Mucosa of descending colon (tissue), 3 donors: ENCODE measurements around the gene CCDC74B. TPM values are rescaled to one million over a fixed set of nuclear protein-coding genes. Genes with fewer than 3 reads are reported as not detected.
"Not testable (repeated sequence)": the region's sequence is repeated elsewhere in the genome, so short reads cannot be mapped to it uniquely, and the experiment has no call there.

ENCODE experiments used
- ATAC-seq: fragments of 200-7000 bp; cut with Tn5 transposase; one replicate; pipeline ENCODE4 v1.9.1; 2020; ENCODE audit warnings: mild to moderate bottlenecking, moderate library complexity
- DNase-seq, 3 donors: peaks; one replicate each; pipeline ENCODE4 v3.0.0-alpha.2; 2020
- H3K36me3 ChIP-seq: fragments of 200-600 bp; one replicate; pipeline ENCODE4 v1.8.0; 2021; ENCODE audit warnings: low read depth, mild to moderate bottlenecking
- H3K4me1 ChIP-seq: fragments of 200-600 bp; one replicate; pipeline ENCODE4 v1.8.0; 2021; ENCODE audit warnings: low read depth, mild to moderate bottlenecking
- H3K4me3 ChIP-seq: fragments of 200-600 bp; one replicate; pipeline ENCODE4 v1.8.0; 2021; ENCODE audit warnings: mild to moderate bottlenecking
- H3K9me3 ChIP-seq: fragments of 200-600 bp; one replicate; pipeline ENCODE4 v1.8.0; 2021; ENCODE audit warnings: mild to moderate bottlenecking
- intact Hi-C, 2 donors: fragments of 100-400 bp; cut with DNase I in 1 of 2; cut with micrococcal nuclease in 1 of 2; formaldehyde crosslinking; loops; one replicate each; pipeline versions ENCODE4 v1.11.0 to v1.11.1; 2022; cut with DNase I, micrococcal nuclease
- total RNA-seq, 3 donors: library from RNA; stranded (reverse); fragmentation: NEBNext Ultra II Directional in 2 of 3; extraction: Animal tissue kit (Norgen Biotek cat#: 25700) in 2 of 3; gene quantifications; one replicate each; pipeline versions ENCODE4 v1.2.1 to v1.2.4, GENCODE V29; 2021 to 2023
- TF ChIP-seq, protein P1 (sequence below): fragments of 200-600 bp; IDR thresholded peaks from one replicate; pipeline ENCODE4 v1.8.0; 2022; ENCODE audit warnings: antibody characterized with exemption, mild to moderate bottlenecking
- donor health status: DM: no; HTN: no; CAD: no; lungs with moderate emphysema.
- donor health status: DM: no; HTN: no; CAD: no.
- donor health status: DM: no; HTN: yes; CAD: no.

CCDC74B gene
- total RNA-seq, 3 donors from 2014 or later: 0.12 to 1.6 (median 0.63) TPM

- peaks cover 11% of the 10 kb centered on the region for H3K4me1 ChIP-seq
- DNase-seq (peak; percentile 89 to 94 (median 93)), ATAC-seq (peak; percentile 93)
- not testable (repeated sequence) for H3K36me3 ChIP-seq, H3K9me3 ChIP-seq
- intact Hi-C loops: loop anchor here (10.0 kb wide), 1 partner anchor 153 kb away; no protein-coding TSS in a partner anchor
- H3K4me3 ChIP-seq: peak within 1 kb of the TSS; percentile 93
- TF ChIP-seq, protein P1, sequence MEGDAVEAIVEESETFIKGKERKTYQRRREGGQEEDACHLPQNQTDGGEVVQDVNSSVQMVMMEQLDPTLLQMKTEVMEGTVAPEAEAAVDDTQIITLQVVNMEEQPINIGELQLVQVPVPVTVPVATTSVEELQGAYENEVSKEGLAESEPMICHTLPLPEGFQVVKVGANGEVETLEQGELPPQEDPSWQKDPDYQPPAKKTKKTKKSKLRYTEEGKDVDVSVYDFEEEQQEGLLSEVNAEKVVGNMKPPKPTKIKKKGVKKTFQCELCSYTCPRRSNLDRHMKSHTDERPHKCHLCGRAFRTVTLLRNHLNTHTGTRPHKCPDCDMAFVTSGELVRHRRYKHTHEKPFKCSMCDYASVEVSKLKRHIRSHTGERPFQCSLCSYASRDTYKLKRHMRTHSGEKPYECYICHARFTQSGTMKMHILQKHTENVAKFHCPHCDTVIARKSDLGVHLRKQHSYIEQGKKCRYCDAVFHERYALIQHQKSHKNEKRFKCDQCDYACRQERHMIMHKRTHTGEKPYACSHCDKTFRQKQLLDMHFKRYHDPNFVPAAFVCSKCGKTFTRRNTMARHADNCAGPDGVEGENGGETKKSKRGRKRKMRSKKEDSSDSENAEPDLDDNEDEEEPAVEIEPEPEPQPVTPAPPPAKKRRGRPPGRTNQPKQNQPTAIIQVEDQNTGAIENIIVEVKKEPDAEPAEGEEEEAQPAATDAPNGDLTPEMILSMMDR: peak; percentile 94
Observed at GRCh38 chr2:130181880-130182682, 37.2 kb upstream of the CCDC74B start, which contains the start of gene MZT2B. Gene MZT2B, plus strand, starts transcription at chr2:130182262. Its CDS starts 21 bp downstream, at chr2:130182283.

- TF ChIP-seq, protein P1: no peak
- peaks cover 11% of the 10 kb centered on the region for H3K4me1 ChIP-seq
- peak within 1 kb of the TSS; percentile 93 for H3K4me3 ChIP-seq
- ATAC-seq: peak; percentile 91
- DNase-seq: peak; percentile 98 to 99 (median 98)
- intact Hi-C loops: loop anchor here (10.0 kb wide), 1 partner anchor 153 kb away; no protein-coding TSS in a partner anchor
- H3K9me3 ChIP-seq: no peaks in the 10 kb centered on the region
- H3K36me3 ChIP-seq: no peaks in the 10 kb centered on the region
Observed at GRCh38 chr2:130181325-130181879, 36.5 kb upstream of the CCDC74B start, which contains the start of gene SMPD4. Gene SMPD4, minus strand, starts transcription at chr2:130181602. Its CDS starts 5,010 bp downstream, at chr2:130176592.

DNA sequence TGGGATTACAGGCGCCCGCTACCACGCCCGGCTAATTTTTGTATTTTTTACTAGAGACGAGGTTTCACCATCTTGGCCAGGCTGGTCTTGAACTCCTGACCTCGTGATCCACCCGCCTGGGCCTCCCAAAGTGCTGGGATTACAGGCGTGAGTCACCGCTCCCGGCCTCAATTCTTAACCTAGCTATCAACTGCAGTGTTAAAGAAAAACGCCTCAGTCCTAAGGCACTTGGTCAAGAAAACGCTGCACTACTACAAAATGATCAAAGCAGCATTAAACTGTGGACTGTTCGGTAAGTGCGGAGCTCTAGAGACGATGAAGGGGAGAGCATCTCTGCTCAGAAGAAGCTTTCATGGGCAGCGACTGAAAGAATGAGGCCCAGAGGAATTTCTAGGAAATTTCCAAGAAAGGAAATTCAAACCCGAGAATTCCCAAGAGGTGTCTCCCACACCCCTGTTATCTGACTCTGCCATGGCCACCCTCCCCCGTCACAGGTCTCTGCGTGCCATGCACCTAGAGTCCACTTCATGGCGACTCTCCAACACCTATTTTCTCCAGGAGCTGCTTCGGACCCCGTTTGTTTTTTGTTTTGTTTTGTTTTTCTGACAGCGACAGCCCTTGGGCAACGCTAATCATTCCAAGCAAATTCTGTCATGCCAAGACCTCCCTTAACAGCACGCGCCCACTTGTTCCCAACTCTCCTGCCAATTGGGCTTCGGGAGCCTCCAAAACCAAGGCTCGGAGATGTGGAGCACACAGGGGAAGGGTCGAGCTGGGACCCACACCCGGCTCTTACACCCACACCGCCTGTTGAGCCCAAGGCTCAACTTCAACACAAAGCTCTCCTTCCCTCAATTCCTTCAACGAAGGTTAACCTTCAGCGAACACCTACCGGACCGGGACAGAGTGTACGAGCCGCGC, 35.8 kb upstream of the CCDC74B start:
- H3K4me3 ChIP-seq: peak overlapping the region; percentile 93
- DNase-seq, H3K9me3 ChIP-seq, H3K36me3 ChIP-seq, ATAC-seq: not testable (repeated sequence)
- H3K4me1 ChIP-seq: peaks cover 11% of the 10 kb centered on the region
- intact Hi-C loops: loop anchor here (10.0 kb wide), 1 partner anchor 154 kb away; no protein-coding TSS in a partner anchor

- DNase-seq, H3K9me3 ChIP-seq, H3K4me1 ChIP-seq, H3K4me3 ChIP-seq, H3K36me3 ChIP-seq, ATAC-seq, intact Hi-C loops: not testable (repeated sequence)
Observed at GRCh38 chr2:130174866-130175265, 30.0 kb upstream of the CCDC74B start.

DNA sequence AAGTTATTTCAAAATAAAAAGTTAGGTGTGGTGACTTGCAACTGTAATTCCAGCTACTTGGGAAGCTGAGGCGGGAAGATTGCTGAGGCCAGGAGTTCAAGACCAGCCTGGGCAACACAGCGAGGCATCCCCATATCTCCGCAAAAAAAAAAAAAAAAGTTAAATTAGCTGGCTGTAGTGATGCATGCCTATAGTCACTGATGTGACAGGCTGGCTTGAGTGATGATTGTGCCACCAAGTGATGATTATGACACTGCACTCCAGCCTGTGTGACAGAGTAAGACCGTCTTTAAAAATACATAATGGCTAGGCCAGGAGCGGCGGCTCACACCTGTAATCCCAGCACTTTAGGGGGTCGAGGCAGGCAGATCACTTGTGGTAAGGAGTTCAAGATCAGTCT, 25.0 kb upstream of the CCDC74B start:
- ATAC-seq (no peak), DNase-seq (no peak)
- intact Hi-C loops: no loop called here
- H3K4me1 ChIP-seq: no peaks in the 10 kb centered on the region
- H3K36me3 ChIP-seq: peaks cover 4% of the 10 kb centered on the region
- no peaks in the 10 kb centered on the region for H3K9me3 ChIP-seq
- H3K4me3 ChIP-seq: no peak overlapping the region
- TF ChIP-seq, protein P1: no peak

- intact Hi-C loops, H3K36me3 ChIP-seq, DNase-seq, H3K4me3 ChIP-seq, H3K9me3 ChIP-seq, ATAC-seq, H3K4me1 ChIP-seq: not testable (repeated sequence)
Observed at GRCh38 chr2:130169163-130169562, 24.3 kb upstream of the CCDC74B start.

DNA sequence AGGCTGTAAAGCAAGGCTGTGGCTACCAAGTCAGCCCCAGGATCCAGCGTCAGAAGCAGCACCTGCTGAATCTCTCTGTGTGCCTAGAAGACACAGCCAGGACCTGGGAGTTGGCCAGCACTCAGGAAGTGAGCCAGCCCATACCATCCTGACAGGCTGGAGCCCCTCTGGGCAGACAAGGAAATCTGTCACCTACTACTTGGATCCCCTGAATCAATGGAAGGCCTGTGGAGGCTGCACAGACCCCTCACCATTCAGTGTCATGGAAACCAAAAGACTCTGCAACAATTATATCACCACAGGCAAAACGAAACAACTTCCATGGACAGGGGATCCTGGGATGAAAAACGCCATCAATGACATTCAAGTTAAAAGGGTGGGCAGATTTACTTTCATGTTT, 21.7 kb upstream of the CCDC74B start:
- H3K4me1 ChIP-seq, H3K9me3 ChIP-seq, H3K4me3 ChIP-seq, H3K36me3 ChIP-seq, intact Hi-C loops, ATAC-seq, DNase-seq: not testable (repeated sequence)
